B cell (primary cell): ENCODE measurements around the gene FXYD2. TPM values are rescaled to one million over a fixed set of nuclear protein-coding genes. Genes with fewer than 3 reads are reported as not detected.

Source experiments
- ATAC-seq: fragments of 200-7000 bp; cut with Tn5 transposase; one replicate; pipeline ENCODE4 v1.10.0; 2021; ENCODE audit warnings: low read depth, mild to moderate bottlenecking, moderate number of reproducible peaks, moderate library complexity
- CTCF ChIA-PET: fragments of 350-600 bp; sonication (Branson Sonifier 250); formaldehyde crosslinking; loops from one replicate; lab custom pipeline; 2021; ENCODE audit warnings: antibody characterized with exemption, inconsistent platforms; lab: Charles Lee
- POLR2A ChIA-PET: fragments of 350-600 bp; sonication (Branson Sonifier 250); formaldehyde crosslinking; loops from one replicate; lab custom pipeline; 2021; ENCODE audit warnings: antibody characterized with exemption; lab: Charles Lee
- DNase-seq: peaks from one replicate; pipeline ENCODE4 v3.0.0; 2013
- H2AFZ ChIP-seq: 2 replicates; pipeline ENCODE4 v1.6.1; 2012; ENCODE audit warnings: mild to moderate bottlenecking, low read depth, low read length; ENCODE audit not compliant: insufficient read depth, poor library complexity, severe bottlenecking
- H3K27ac ChIP-seq, 2 donors: 1 replicate in 1 of 2; 2 replicates in 1 of 2; pipeline ENCODE4 v1.5.1; 2012 to 2013; ENCODE audit warnings: low read length in 2 of 2, mild to moderate bottlenecking in 2 of 2, moderate library complexity in 1 of 2
- H3K27me3 ChIP-seq, 4 experiments: fragments of 200-600 bp in 1 of 4; sonication (generic) in 1 of 4; replicated peaks in 1 of 4; 1 replicate in 2 of 4; 2 replicates in 2 of 4; pipeline versions ENCODE4 v1.6.1 to v1.7.0; 2013 to 2016; ENCODE audit warnings: low read length in 3 of 4, mild to moderate bottlenecking in 2 of 4, mixed read lengths in 1 of 4, moderate library complexity in 1 of 4; ENCODE audit not compliant: insufficient read depth in 4 of 4, control insufficient read depth in 3 of 4; ENCODE audit errors: control extremely low read depth in 1 of 4
- H3K36me3 ChIP-seq, 2 experiments: replicated peaks in 1 of 2; 1 replicate in 1 of 2; 2 replicates in 1 of 2; pipeline versions ENCODE4 v1.6.1 to v1.7.1; 2013; ENCODE audit warnings: low read length in 1 of 2; ENCODE audit not compliant: insufficient read depth in 2 of 2, control insufficient read depth in 1 of 2; ENCODE audit errors: control extremely low read depth in 1 of 2, extremely low read depth in 1 of 2
- H3K4me1 ChIP-seq, 2 donors: fragments of 200-600 bp in 1 of 2; sonication (generic) in 1 of 2; 1 replicate in 1 of 2; 2 replicates in 1 of 2; pipeline versions ENCODE4 v1.5.1 to v1.6.1; 2013 to 2017; ENCODE audit warnings: low read length in 2 of 2; ENCODE audit not compliant: control insufficient read depth in 2 of 2, insufficient read depth in 2 of 2
- H3K4me2 ChIP-seq: replicated peaks from 2 replicates; pipeline ENCODE3; 2012; ENCODE audit warnings: mild to moderate bottlenecking, low read depth, low read length; ENCODE audit not compliant: poor library complexity, severe bottlenecking
- H3K4me3 ChIP-seq, 5 experiments: fragments of 200-600 bp in 1 of 5; sonication (generic) in 1 of 5; 1 replicate in 3 of 5; 2 replicates in 2 of 5; pipeline versions ENCODE4 v1.5.1 to v1.7.0; 2011 to 2016; ENCODE audit warnings: low read length in 4 of 5, mild to moderate bottlenecking in 4 of 5, low read depth in 2 of 5, control low read depth in 1 of 5, moderate library complexity in 1 of 5; ENCODE audit not compliant: insufficient read depth in 1 of 5; ENCODE audit errors: control extremely low read depth in 1 of 5, extremely low read depth in 1 of 5
- H3K79me2 ChIP-seq: fragments of 200-600 bp; sonication (generic); one replicate; pipeline ENCODE4 v1.6.0; 2016; ENCODE audit warnings: low read length; ENCODE audit not compliant: control insufficient read depth, insufficient read depth
- H3K9ac ChIP-seq: fragments of 200-600 bp; sonication (generic); 2 replicates; pipeline ENCODE4 v1.6.1; 2017; ENCODE audit warnings: mild to moderate bottlenecking, low read length, moderate library complexity
- H3K9me3 ChIP-seq, 3 donors: one replicate each; pipeline versions ENCODE4 v1.6.1 to v1.7.1; 2013; ENCODE audit warnings: low read length in 2 of 3; ENCODE audit not compliant: control insufficient read depth in 2 of 3, insufficient read depth in 1 of 3; ENCODE audit errors: control extremely low read depth in 1 of 3
- H4K20me1 ChIP-seq: 2 replicates; pipeline ENCODE4 v1.6.0; 2012; ENCODE audit warnings: mild to moderate bottlenecking, low read length; ENCODE audit not compliant: insufficient read depth, control insufficient read depth, poor library complexity, severe bottlenecking
- H3K27ac Mint-ChIP-seq: one replicate; pipeline ENCODE4 v1.8.0; 2021; ENCODE audit warnings: mixed read lengths
- H3K27me3 Mint-ChIP-seq: one replicate; pipeline ENCODE4 v1.8.0; 2021; ENCODE audit warnings: mixed read lengths
- H3K4me1 Mint-ChIP-seq: one replicate; pipeline ENCODE4 v1.8.0; 2021; ENCODE audit warnings: mixed read lengths
- H3K4me3 Mint-ChIP-seq: one replicate; pipeline ENCODE4 v1.8.0; 2021; ENCODE audit warnings: mixed read lengths
- H3K9me3 Mint-ChIP-seq: one replicate; pipeline ENCODE4 v1.8.0; 2022; ENCODE audit warnings: mixed read lengths; ENCODE audit not compliant: insufficient read depth
- CTCF ChIP-seq: fragments of 200-600 bp; IDR thresholded peaks from one replicate; pipeline ENCODE4 v1.8.0; 2022; ENCODE audit warnings: antibody characterized with exemption, mild to moderate bottlenecking
- EZH2 ChIP-seq: IDR thresholded peaks from 2 replicates; pipeline ENCODE4 v1.6.1; 2012; ENCODE audit warnings: borderline replicate concordance, low read depth, mild to moderate bottlenecking, moderate library complexity, low read length; ENCODE audit not compliant: insufficient read depth, poor library complexity, severe bottlenecking
- WGBS: methylation state at CpG from one replicate; pipeline ENCODE4 v1.1.5; 2013; ENCODE audit warnings: missing lambda C conversion rate; ENCODE audit not compliant: insufficient coverage; 5-methylcytosine and 5-hydroxymethylcytosine counted together
- intact Hi-C: fragments of 100-400 bp; cut with micrococcal nuclease; formaldehyde crosslinking; loops from one replicate; pipeline ENCODE4 v1.10.0; 2022
- polyA plus RNA-seq: library from polyadenylated mRNA; depleted of rRNA; stranded (reverse); fragments of >200 nt; gene quantifications from 2 replicates; pipeline ENCODE4 v1.2.3, GENCODE V29; 2012
- total RNA-seq, 2 donors: library from RNA; stranded (reverse); fragments of 120-200 nt in 1 of 2; gene quantifications; 1 replicate in 1 of 2; 2 replicates in 1 of 2; pipeline versions ENCODE4 v1.2.3 to v1.2.4, GENCODE V29; 2013 to 2022

FXYD2 gene
- total and polyA plus RNA-seq, 2 donors (not counting 1 experiment from before 2014, with no cell fraction given): 0.61 to 19.5 TPM

GRCh38 chr11:117816151-117816741 lies 8.3 kb downstream of the FXYD2 start:
- 94% methylated on average over 11 of the region's 20 CpGs for WGBS
- Histone ChIP-seq H3K9me3 (no peaks in the 10 kb centered on the region), H3K27me3 (no peaks in the 10 kb centered on the region), H3K27ac (peak overlapping the region; percentile 88 to 91), H3K4me3 (peak overlapping the region in 3 of 5 experiments; percentile 42 to 62 (median 57)), H2AFZ (peak overlapping the region; percentile 53), H3K4me2 (peak overlapping the region; percentile 98), H3K4me1 (peaks cover 43 to 53% of the 10 kb centered on the region in 2 donors), H3K9ac (peak overlapping the region; percentile 69), H4K20me1 (no peaks in the 10 kb centered on the region), H3K36me3 (no peaks in the 10 kb centered on the region), H3K79me2 (peaks cover 11% of the 10 kb centered on the region)
- peaks cover 7% of the 10 kb centered on the region for H3K27me3 Mint-ChIP-seq
- ChIA-PET CTCF (interaction anchor here (1.3 to 15.4 kb wide), 13 partner anchors 8 to 390 kb away, joined by 3 to 462 read pairs (median 22); partner anchors contain the start of gene FXYD2), POLR2A (interaction anchor here (0.7 to 3.6 kb wide), 7 partner anchors 12 to 237 kb away, joined by 3 to 19 read pairs (median 3); partner anchors contain the start of gene IL10RA)
- TF ChIP-seq CTCF: no peak
- peak overlapping the region; percentile 83 for H3K4me3 Mint-ChIP-seq
- H3K27ac Mint-ChIP-seq: peak overlapping the region; percentile 93
- H3K4me1 Mint-ChIP-seq: peaks cover 50% of the 10 kb centered on the region
- H3K9me3 Mint-ChIP-seq: no peaks in the 10 kb centered on the region
- DNase-seq (peak; percentile 46), ATAC-seq (no peak)
- intact Hi-C loops: loop anchor here (2.0 to 5.0 kb wide), 4 partner anchors 389 to 621 kb away; partner anchors contain the start of genes CEP164, KMT2A, PCSK7 and RNF214

- Histone ChIP-seq H3K4me3 (peak overlapping the region in 4 of 5 experiments; percentile 4 to 73 (median 54)), H3K9ac (peak overlapping the region; percentile 69), H2AFZ (no peak overlapping the region), H3K79me2 (peaks cover 11% of the 10 kb centered on the region), H4K20me1 (no peaks in the 10 kb centered on the region), H3K27ac (peak overlapping the region; percentile 88 to 91), H3K36me3 (no peaks in the 10 kb centered on the region), H3K4me2 (peak overlapping the region; percentile 98), H3K9me3 (no peaks in the 10 kb centered on the region), H3K27me3 (no peaks in the 10 kb centered on the region), H3K4me1 (peaks cover 43 to 53% of the 10 kb centered on the region in 2 donors)
- ATAC-seq: peak; percentile 76
- H3K4me3 Mint-ChIP-seq: peak overlapping the region; percentile 83
- POLR2A ChIA-PET: interaction anchor here (0.5 to 3.6 kb wide), 11 partner anchors 13 to 976 kb away, joined by 3 to 19 read pairs (median 4); partner anchors contain the start of genes DDX6 and IL10RA
- H3K27me3 Mint-ChIP-seq: peaks cover 9% of the 10 kb centered on the region
- no peak for TF ChIP-seq CTCF
- TF ChIP-seq EZH2: no peak
- intact Hi-C loops: loop anchor here (1.0 to 5.0 kb wide), 7 partner anchors 13 to 622 kb away; partner anchors contain the start of genes CEP164, IL10RA, KMT2A and PCSK7
- WGBS: 0% methylated on average over 7 of the region's 7 CpGs
- no peaks in the 10 kb centered on the region for H3K9me3 Mint-ChIP-seq
- H3K27ac Mint-ChIP-seq: peak overlapping the region; percentile 93
- H3K4me1 Mint-ChIP-seq: peaks cover 50% of the 10 kb centered on the region
- peak; percentile 95 for DNase-seq
- CTCF ChIA-PET: interaction anchor here (0.7 to 15.4 kb wide), 17 partner anchors 9 to 389 kb away, joined by 3 to 462 read pairs (median 5); partner anchors contain the start of gene FXYD2
Observed at GRCh38 chr11:117815262-117815803, 9.2 kb downstream of the FXYD2 start.
